Measurements from ENCODE around the gene TSPAN16.
"Not testable (repeated sequence)": the region's sequence is repeated elsewhere in the genome, so short reads cannot be mapped to it uniquely, and the experiment has no call there.

The TSPAN16 gene

GRCh38 chr19:11320278-11320995 lies 24.5 kb downstream of the TSPAN16 start:
- not testable (repeated sequence) for DNase-seq (ENCODE audit: low read depth in 2 of 2)

GRCh38 chr19:11321191-11322126 lies 25.5 kb downstream of the TSPAN16 start:
- DNase-seq (ENCODE audit: low read depth in 2 of 2): no peak

GRCh38 chr19:11322269-11323024 lies 26.5 kb downstream of the TSPAN16 start:
- DNase-seq (ENCODE audit: low read depth in 2 of 2): no peak

- no peak for DNase-seq (ENCODE audit: low read depth in 2 of 2)
Observed at GRCh38 chr19:11323601-11324078, 27.7 kb downstream of the TSPAN16 start.

GRCh38 chr19:11324079-11324661 lies 28.2 kb downstream of the TSPAN16 start:
- DNase-seq (ENCODE audit: low read depth in 2 of 2): peak in 1 of 2 donors; percentile 17

GRCh38 chr19:11324748-11325389 lies 28.9 kb downstream of the TSPAN16 start:
- DNase-seq (ENCODE audit: low read depth in 2 of 2): no peak

- DNase-seq (ENCODE audit: low read depth in 2 of 2): no peak
Observed at GRCh38 chr19:11325544-11325943, 29.6 kb downstream of the TSPAN16 start.

- DNase-seq (ENCODE audit: low read depth in 2 of 2): no peak
Observed at GRCh38 chr19:11330127-11330526, 34.2 kb downstream of the TSPAN16 start.

- no peak for DNase-seq (ENCODE audit: low read depth in 2 of 2)
Observed at GRCh38 chr19:11331502-11331901, 35.5 kb downstream of the TSPAN16 start.

- no peak for DNase-seq (ENCODE audit: low read depth in 2 of 2)
Observed at GRCh38 chr19:11332822-11333221, 36.9 kb downstream of the TSPAN16 start.

GRCh38 chr19:11333838-11334237 lies 37.9 kb downstream of the TSPAN16 start:
- DNase-seq (ENCODE audit: low read depth in 2 of 2): not testable (repeated sequence)

- DNase-seq (ENCODE audit: low read depth in 2 of 2): no peak
Observed at GRCh38 chr19:11335449-11336146, 39.6 kb downstream of the TSPAN16 start.

- no peak for DNase-seq (ENCODE audit: low read depth in 2 of 2)
Observed at GRCh38 chr19:11337080-11337479, 41.1 kb downstream of the TSPAN16 start.

GRCh38 chr19:11338121-11338520 lies 42.2 kb downstream of the TSPAN16 start:
- no peak for DNase-seq (ENCODE audit: low read depth in 2 of 2)

GRCh38 chr19:11338569-11339253 lies 42.8 kb downstream of the TSPAN16 start:
- no peak for DNase-seq (ENCODE audit: low read depth in 2 of 2)

- peak; percentile 57 to 70 for DNase-seq (ENCODE audit: low read depth in 2 of 2)
Observed at GRCh38 chr19:11339254-11340098, 43.5 kb downstream of the TSPAN16 start, which contains the start of gene RAB3D. RAB3D (minus strand) TSS chr19:11339657; CDS start chr19:11337399, 2,258 bp downstream.

GRCh38 chr19:11340099-11340467 lies 44.1 kb downstream of the TSPAN16 start:
- DNase-seq (ENCODE audit: low read depth in 2 of 2): not testable (repeated sequence)

- DNase-seq (ENCODE audit: low read depth in 2 of 2): no peak
Observed at GRCh38 chr19:11342429-11342828, 46.5 kb downstream of the TSPAN16 start.
